HFFc6 (cell line): Measurements from ENCODE around the gene PIN4. TPM values are rescaled to one million over a fixed set of nuclear protein-coding genes. Genes with fewer than 3 reads are reported as not detected.
"Not testable (repeated sequence)": the region's sequence is repeated elsewhere in the genome, so short reads cannot be mapped to it uniquely, and the experiment has no call there.

ENCODE experiments used
- DNase-seq: peaks from one replicate; pipeline ENCODE4 v3.0.0-alpha.2; 2018
- H3K27ac Mint-ChIP-seq: 2 replicates; pipeline ENCODE4 v1.8.0; 2020; ENCODE audit warnings: mild to moderate bottlenecking, mixed read lengths
- H3K27me3 Mint-ChIP-seq: 2 replicates; pipeline ENCODE4 v1.8.0; 2021; ENCODE audit warnings: mild to moderate bottlenecking, moderate library complexity, mixed read lengths; ENCODE audit not compliant: insufficient read depth
- H3K36me3 Mint-ChIP-seq: 2 replicates; pipeline ENCODE4 v1.8.0; 2021; ENCODE audit warnings: low read depth, mixed read lengths
- H3K4me1 Mint-ChIP-seq: 2 replicates; pipeline ENCODE4 v1.8.0; 2020; ENCODE audit warnings: low read depth, mixed read lengths
- H3K4me3 Mint-ChIP-seq: 2 replicates; pipeline ENCODE4 v1.8.0; 2020; ENCODE audit warnings: mild to moderate bottlenecking, moderate library complexity, mixed read lengths
- H3K9me3 Mint-ChIP-seq: 2 replicates; pipeline ENCODE4 v1.8.0; 2020; ENCODE audit warnings: mild to moderate bottlenecking, mixed read lengths
- CTCF ChIP-seq: fragments of 200-600 bp; sonication (generic); IDR thresholded peaks from 2 replicates; pipeline ENCODE4 v1.5.0; 2021; ENCODE audit warnings: antibody characterized with exemption, mild to moderate bottlenecking
- total RNA-seq, 6 experiments: library from RNA; stranded (reverse); fragmentation: NEBNext Ultra II Directional; extraction: Animal tissue kit (Norgen Biotek cat#: 25700); gene quantifications; 2 replicates in 1 of 6; 3 replicates in 5 of 6; pipeline ENCODE4 v1.2.3, GENCODE V29; 2021

The PIN4 gene
- total RNA-seq, 6 experiments from 2014 or later, result 3.0 to 6.7 (median 4.4) TPM

- H3K4me3 Mint-ChIP-seq, result no peak overlapping the region
- H3K9me3 Mint-ChIP-seq, result no peaks in the 10 kb centered on the region
- peaks cover 20% of the 10 kb centered on the region for H3K4me1 Mint-ChIP-seq
- H3K27me3 Mint-ChIP-seq, result no peaks in the 10 kb centered on the region
- H3K27ac Mint-ChIP-seq, result no peak overlapping the region
- DNase-seq, result no peak
- TF ChIP-seq CTCF, result no peak
- H3K36me3 Mint-ChIP-seq, result peaks cover 18% of the 10 kb centered on the region
These were observed 21.9 kb downstream of the PIN4 start for GRCh38 chrX:72203421-72203820.

DNA sequence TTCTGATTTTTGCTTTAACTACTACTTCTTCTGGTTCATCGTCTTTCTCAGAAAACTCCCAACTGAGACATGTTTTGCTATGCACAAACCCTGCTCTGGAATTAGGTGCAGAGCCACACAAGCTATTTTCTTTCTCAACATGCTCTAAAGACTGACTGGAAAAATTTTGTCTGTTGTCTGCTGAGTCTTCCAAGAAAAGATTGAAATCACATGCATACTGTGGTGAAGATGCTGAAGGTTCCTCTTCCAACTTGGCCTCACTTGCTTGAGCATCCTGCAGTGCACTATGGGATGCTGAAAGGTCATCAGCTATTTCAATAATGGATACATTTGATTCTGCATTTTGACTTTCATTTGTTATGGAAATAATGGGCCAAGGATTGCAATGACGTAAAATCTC lies 24.1 kb downstream of the PIN4 start:
- H3K4me1 Mint-ChIP-seq, result peaks cover 23% of the 10 kb centered on the region
- H3K9me3 Mint-ChIP-seq, result no peaks in the 10 kb centered on the region
- H3K27me3 Mint-ChIP-seq, result no peaks in the 10 kb centered on the region
- H3K36me3 Mint-ChIP-seq, result peaks cover 24% of the 10 kb centered on the region
- no peak for DNase-seq
- H3K4me3 Mint-ChIP-seq, result no peak overlapping the region
- no peak for TF ChIP-seq CTCF
- no peak overlapping the region for H3K27ac Mint-ChIP-seq

GRCh38 chrX:72207366-72207765 lies 25.8 kb downstream of the PIN4 start:
- DNase-seq, result no peak
- TF ChIP-seq CTCF, result no peak
- H3K4me1 Mint-ChIP-seq, result peaks cover 13% of the 10 kb centered on the region
- no peaks in the 10 kb centered on the region for H3K9me3 Mint-ChIP-seq
- no peaks in the 10 kb centered on the region for H3K27me3 Mint-ChIP-seq
- no peak overlapping the region for H3K27ac Mint-ChIP-seq
- H3K4me3 Mint-ChIP-seq, result no peak overlapping the region
- peaks cover 24% of the 10 kb centered on the region for H3K36me3 Mint-ChIP-seq

DNA sequence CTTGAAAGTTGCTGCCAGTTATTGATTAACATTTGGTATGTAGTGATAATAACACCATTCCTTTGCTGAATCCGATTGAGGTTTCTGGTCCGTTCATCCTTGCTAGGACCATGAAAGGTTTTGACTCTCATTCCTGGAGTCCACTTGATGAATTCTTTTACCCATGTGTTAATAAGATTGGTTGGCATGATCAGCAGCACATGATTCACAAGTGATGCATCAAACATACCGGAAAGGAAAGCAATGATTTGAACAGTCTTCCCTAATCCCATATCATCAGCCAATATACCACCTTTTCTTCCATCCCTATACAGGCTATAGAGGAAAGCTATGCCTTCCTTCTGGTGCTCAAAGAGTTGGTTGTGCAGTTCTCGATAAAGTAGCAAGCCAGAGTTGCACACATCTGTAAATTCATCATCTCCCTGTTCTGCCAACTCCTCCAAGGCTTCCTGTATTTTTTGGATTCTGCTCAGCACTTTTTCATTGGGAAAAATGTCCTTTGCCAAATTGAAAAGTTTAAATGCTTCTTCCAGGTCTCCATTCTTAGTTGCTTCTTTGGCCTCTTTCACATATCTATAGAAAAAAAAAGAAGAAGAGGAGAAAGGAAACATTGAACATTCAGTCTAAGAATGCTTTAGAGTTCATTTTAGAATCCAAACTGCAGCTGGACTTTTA lies 26.7 kb downstream of the PIN4 start:
- H3K9me3 Mint-ChIP-seq, result no peaks in the 10 kb centered on the region
- H3K36me3 Mint-ChIP-seq, result peaks cover 24% of the 10 kb centered on the region
- H3K27me3 Mint-ChIP-seq, result no peaks in the 10 kb centered on the region
- H3K4me3 Mint-ChIP-seq, result no peak overlapping the region
- no peak overlapping the region for H3K27ac Mint-ChIP-seq
- no peak for TF ChIP-seq CTCF
- DNase-seq, result no peak
- peaks cover 11% of the 10 kb centered on the region for H3K4me1 Mint-ChIP-seq

DNA sequence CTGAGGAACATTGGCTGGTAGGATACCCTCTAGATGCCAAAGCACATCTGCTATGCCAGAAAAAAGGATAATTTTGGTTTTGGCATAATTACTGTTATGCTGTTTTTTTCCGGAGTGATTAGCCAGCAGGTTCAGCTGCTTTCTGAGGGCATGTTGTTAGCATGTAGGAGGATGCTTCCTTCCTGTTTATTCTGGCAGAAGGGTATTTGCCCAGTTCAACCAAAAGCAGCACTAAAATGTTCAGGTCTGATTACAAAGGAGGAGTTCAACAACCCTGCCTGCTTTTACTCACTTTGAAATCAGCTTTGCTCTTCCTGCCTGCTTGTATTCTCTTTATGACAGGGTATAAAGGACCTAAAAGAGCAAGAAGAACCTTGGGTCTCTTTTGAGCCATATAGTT lies 35.4 kb downstream of the PIN4 start:
- H3K27me3 Mint-ChIP-seq, result no peaks in the 10 kb centered on the region
- no peak overlapping the region for H3K27ac Mint-ChIP-seq
- H3K36me3 Mint-ChIP-seq, result peaks cover 20% of the 10 kb centered on the region
- no peak for TF ChIP-seq CTCF
- no peak overlapping the region for H3K4me3 Mint-ChIP-seq
- H3K9me3 Mint-ChIP-seq, result no peaks in the 10 kb centered on the region
- DNase-seq, result no peak
- no peaks in the 10 kb centered on the region for H3K4me1 Mint-ChIP-seq

DNA sequence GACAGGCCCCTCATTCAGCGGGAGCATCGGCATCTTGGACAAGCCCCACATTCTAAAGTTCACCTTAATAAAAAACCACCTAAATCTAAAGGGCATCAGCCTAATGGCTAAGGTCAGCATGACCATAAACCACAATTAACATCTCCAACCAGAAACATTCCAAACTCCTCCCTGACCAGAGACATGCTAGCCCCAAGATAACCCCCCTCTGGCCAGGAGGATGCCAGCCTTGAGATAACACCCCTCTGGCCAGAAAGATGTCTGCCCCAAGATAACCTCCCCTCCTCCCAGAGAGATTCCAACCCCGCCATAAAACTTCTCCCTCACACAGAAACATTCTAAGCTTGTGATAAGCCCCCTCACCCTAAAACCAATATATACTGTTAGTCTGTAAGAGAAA lies 38.8 kb downstream of the PIN4 start:
- H3K4me3 Mint-ChIP-seq, DNase-seq: not testable (repeated sequence)

More for the DNA sequence above, 38.8 kb downstream of the PIN4 start:
- peaks cover 25% of the 10 kb centered on the region for H3K36me3 Mint-ChIP-seq
- H3K27ac Mint-ChIP-seq, H3K9me3 Mint-ChIP-seq, H3K27me3 Mint-ChIP-seq, H3K4me1 Mint-ChIP-seq: not testable (repeated sequence)
